Measurements from ENCODE around the gene ITGB8.

DNA sequence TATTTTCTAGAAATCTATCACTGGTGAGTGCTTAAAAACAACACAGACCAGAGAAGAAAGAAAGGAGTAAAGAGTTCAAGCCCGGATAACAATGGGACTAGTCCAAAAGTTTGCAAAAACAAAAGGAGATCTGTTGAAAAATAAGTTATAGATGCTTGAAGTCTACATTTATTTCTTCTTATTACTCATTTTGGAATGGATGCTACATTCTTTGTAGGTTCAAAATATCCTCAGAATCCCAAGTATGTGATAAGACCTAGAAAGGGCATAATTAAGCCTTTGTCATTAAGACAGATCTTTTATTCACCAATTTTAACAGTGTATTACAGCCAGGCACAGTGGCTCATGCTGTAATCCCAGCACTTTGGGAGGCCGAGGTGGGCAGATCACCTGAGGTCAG is 42.7 kb upstream of the ITGB8 start:
- TF ChIP-seq CTCF (IDR thresholded peaks at IDR 0.05) (no peak), POLR2A (IDR thresholded peaks at IDR 0.05) (no peak)
